HG03354 (cell line): ENCODE results near the gene AKAP11.

Experiments used
- ATAC-seq: cut with Tn5 transposase; IDR thresholded peaks from one replicate; pipeline ENCODE4 v1.9.1; 2021; ENCODE audit warnings: mild to moderate bottlenecking; ENCODE audit not compliant: unreplicated experiment, poor library complexity, severe bottlenecking

The AKAP11 gene

DNA sequence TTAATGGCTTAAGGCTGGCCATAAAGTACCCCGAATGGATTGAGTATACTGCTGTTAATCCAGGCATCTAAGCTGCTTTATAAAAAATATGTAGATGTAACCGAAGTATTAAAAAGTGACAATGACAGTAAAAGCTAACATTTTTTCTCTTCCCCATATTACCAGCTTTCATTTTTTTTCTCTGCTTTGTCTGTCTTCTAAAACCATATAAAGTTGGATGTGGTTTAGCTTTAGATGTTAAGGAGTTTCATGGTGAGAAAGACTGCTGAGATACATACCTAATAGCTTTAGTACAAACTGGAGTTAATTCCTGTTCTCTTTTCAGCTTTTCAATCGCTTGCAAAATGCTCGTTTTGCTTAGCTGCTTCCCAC is 838 bp downstream of the AKAP11 start:
- no peak for ATAC-seq

GRCh38 chr13:42274386-42275097 is 2.6 kb downstream of the AKAP11 start:
- no peak for ATAC-seq

GRCh38 chr13:42275098-42275471 is 3.1 kb downstream of the AKAP11 start:
- ATAC-seq, result peak; percentile 44

- ATAC-seq, result no peak
These were observed 3.6 kb downstream of the AKAP11 start for GRCh38 chr13:42275506-42275905.

DNA sequence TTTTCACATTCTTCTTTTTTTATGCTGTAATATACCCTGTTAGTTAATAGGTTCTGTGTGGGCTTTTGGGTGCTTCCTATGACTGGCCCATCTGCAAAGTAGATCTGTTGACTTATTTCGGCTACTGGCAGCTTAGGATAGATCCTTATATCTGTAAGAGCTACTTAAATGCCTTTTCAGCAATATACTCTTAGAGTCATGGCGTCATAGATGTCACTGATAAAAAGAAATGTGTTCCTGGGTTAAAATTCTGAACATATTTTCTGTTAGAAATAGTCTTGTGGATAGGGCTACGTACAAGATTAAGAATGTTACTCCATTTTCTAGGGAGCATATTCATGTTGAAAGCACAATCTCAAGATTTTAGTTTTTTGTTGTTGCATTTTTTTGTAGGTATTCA is 4.7 kb downstream of the AKAP11 start:
- ATAC-seq, result no peak

DNA sequence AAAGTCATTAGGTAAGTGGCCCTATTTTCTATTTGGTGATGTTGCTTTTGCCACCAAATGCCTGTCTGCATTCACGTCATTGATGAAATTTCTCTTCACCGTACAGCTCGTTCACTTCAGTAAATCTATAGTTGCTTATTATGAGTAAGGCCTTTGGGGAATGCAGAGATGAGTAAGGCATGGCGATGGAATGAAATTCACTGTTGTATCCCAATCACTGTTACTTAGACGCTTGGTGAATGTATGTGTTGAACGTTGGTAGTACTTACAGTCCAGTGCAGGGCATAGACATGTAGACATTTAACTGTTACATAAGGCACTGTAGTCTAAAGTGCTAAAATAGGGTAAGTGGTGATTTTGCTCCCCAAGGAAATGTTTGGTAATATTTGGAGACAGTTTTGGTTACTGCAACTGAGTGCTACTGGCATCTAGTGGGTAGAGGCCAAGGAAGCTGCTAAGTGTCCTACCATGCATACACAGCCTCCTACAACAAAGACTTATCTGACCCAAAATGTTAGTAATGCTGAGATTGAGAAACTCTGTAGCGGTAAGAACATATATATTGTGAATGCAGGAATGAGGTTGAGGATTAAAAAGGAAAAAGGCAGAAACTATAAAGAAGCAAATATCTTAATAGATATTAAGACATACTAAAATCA is 5.8 kb downstream of the AKAP11 start:
- no peak for ATAC-seq

DNA sequence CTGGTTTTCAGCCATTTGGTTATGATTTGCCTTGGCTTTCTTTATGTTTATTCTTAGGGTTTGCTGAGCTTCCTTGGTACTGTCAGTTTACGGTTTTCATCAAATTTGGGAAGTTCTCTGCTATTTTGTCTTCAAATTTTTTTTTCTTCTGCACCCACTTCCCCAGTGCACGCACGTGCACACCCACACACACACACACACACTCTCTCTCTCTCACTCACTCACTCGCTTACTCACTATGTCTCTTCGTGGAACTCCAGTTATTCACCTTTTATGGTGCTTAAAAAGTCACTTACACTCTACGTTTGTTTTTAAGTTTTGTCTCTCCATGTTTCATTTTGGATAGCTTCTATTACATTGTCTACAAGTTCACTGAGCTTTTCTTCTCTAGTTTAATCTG is 7.1 kb downstream of the AKAP11 start:
- ATAC-seq, result no peak

DNA sequence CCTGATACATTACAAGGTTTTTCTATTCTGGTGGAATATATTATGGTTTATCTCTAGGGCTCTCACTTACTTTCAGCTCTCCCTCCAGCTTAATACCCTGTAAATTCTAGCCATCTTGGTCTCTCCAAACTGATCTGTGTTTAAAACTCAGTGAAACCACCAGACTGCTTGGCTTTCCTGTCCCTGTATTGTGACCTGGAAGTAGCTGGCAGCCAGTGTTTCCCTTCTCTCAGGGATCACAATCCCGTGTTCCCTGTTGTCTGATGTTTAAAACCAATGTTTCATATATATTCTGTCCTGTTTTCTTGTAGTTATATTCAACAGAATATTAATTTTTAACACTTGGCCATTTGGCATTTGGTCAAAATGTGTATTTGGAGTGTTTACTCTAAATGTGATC is 8.0 kb downstream of the AKAP11 start:
- no peak for ATAC-seq

DNA sequence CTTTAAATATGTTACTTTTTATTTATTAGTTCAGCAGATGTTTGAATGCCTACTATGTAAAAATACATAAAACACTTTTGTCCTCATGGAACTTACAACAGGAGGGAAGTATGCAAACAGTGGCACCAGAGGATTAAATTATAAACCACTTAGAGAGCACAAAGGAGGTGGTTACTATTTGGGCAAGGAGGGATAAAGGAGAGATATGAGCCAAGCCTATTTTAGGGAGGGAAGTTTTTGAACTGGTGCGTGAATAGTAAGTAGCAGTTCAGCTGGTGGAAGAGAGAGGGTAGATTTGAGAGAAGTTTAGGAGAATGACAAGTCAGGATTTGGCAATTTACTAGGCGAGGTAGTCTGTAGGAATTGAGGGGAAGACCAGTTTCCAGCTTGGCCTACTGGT is 8.6 kb downstream of the AKAP11 start:
- ATAC-seq, result no peak

DNA sequence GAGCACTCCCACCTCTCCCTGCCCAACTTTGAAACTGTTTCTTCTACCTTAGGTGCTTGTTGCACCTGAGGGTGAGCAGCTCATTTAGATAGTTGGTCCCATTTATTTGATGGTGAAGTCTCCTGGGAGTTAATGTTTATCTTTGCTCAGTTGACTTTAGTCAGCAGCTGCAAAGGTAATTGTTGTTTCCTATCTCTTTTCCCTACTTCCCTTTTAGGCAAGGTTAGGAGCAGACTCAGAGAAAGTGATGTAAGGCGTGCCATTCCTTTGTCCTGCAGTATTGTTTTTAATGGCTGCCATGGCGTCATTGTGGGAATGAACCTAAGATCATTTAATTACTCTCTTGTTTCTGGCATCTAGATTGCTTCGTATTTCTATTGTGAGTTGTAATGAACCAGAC is 11.6 kb downstream of the AKAP11 start:
- no peak for ATAC-seq

DNA sequence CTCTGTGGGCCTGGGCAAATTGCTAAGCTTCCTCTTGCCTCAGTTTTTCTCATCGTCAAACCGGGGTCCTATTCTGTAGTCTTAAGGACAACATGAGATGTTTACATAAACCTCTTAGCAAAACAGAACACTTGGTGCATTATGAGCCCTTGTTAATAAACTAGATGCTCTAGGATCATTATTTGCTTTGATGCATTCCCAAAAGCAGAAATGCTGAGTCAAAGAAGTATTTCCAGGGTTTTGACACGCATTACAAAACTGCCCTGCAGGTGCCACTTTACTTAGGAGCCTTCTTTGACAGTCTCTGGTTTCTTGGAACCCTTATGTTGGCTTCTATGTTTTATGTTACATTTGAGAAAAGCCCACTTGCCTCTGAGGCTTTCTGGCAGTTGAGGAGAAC is 12.1 kb downstream of the AKAP11 start:
- ATAC-seq, result no peak

- no peak for ATAC-seq
These were observed 26.4 kb downstream of the AKAP11 start for GRCh38 chr13:42298392-42298791.

GRCh38 chr13:42305503-42305902 is 33.6 kb downstream of the AKAP11 start:
- no peak for ATAC-seq

- no peak for ATAC-seq
These were observed 35.5 kb downstream of the AKAP11 start for GRCh38 chr13:42307461-42307860.

- no peak for ATAC-seq
These were observed 41.0 kb downstream of the AKAP11 start for GRCh38 chr13:42312817-42313431.

GRCh38 chr13:42318570-42318969 is 46.6 kb downstream of the AKAP11 start:
- no peak for ATAC-seq

GRCh38 chr13:42320375-42320787 is 48.4 kb downstream of the AKAP11 start:
- ATAC-seq, result no peak

GRCh38 chr13:42322806-42323205 is 50.9 kb downstream of the AKAP11 start:
- ATAC-seq, result no peak

- no peak for ATAC-seq
These were observed 52.8 kb downstream of the AKAP11 start for GRCh38 chr13:42324704-42325103.

- no peak for ATAC-seq
These were observed 55.8 kb downstream of the AKAP11 start for GRCh38 chr13:42327725-42328124.

DNA sequence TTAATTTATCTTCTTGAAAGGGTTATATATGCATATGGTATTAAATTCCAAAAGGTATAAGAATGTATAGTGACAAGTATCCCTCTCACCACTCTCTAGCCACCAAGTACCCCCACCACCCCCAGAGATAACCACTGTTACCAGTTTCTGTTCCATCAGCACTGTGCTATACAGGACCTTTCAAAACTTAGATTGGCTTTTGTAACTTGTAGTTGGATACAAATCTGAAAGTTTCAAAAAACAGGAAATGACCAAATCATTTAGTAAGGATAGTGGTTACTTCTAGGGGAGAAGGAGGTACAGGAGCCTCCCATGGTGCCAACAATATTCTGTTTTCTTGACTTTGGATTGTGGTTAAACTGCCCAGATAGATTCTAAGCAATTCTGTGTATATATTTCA is 56.7 kb downstream of the AKAP11 start:
- ATAC-seq, result no peak
